K562 (cell line): ENCODE data around the gene PLTP. TPM values are rescaled to one million over a fixed set of nuclear protein-coding genes. Genes with fewer than 3 reads are reported as not detected.

Experiments
- BDP1 ChIP-seq: IDR thresholded peaks from 3 replicates; pipeline ENCODE4 v1.6.1; 2011; ENCODE audit not compliant: insufficient read length, insufficient read depth
- CBX3 ChIP-seq, 2 experiments: IDR thresholded peaks; 1 replicate in 1 of 2; 2 replicates in 1 of 2; pipeline ENCODE4 v1.6.1; 2012; ENCODE audit warnings: inconsistent platforms in 2 of 2, low read length in 2 of 2, borderline replicate concordance in 1 of 2, control low read depth in 1 of 2
- EGR1 ChIP-seq: fragments of 450-650 bp; conservative IDR thresholded peaks from 2 replicates; pipeline ENCODE4 v1.6.1; 2017; ENCODE audit warnings: mild to moderate bottlenecking
- FOSL1 ChIP-seq: fragments of 200-800 bp; sonication (Bioruptor generic); conservative IDR thresholded peaks from 2 replicates; pipeline ENCODE4 v1.6.1; 2016; ENCODE audit warnings: missing genetic modification characterization, missing compliant biosample characterization
- HIVEP1 ChIP-seq: fragments of 250-450 bp; sonication (Bioruptor Pico); IDR thresholded peaks from 2 replicates; pipeline ENCODE4 v1.4.0; 2020; ENCODE audit warnings: mild to moderate bottlenecking
- KLF10 ChIP-seq: fragments of 250-450 bp; sonication (Bioruptor Pico); IDR thresholded peaks from 2 replicates; pipeline ENCODE4 v1.6.1; 2021; ENCODE audit warnings: matching md5 sums
- L3MBTL2 ChIP-seq: fragments of 450-650 bp; IDR thresholded peaks from 2 replicates; pipeline ENCODE4 v1.6.1; 2016; ENCODE audit warnings: mild to moderate bottlenecking, moderate library complexity
- PHF8 ChIP-seq: fragments of 200-600 bp; sonication (generic); IDR thresholded peaks from 2 replicates; pipeline ENCODE4 v1.6.1; 2012; ENCODE audit warnings: mixed run types, mild to moderate bottlenecking, inconsistent platforms, low read length, moderate library complexity, borderline replicate concordance
- PML ChIP-seq: IDR thresholded peaks from 2 replicates; pipeline ENCODE4 v1.6.1; 2012; ENCODE audit warnings: low read length, inconsistent platforms
- RBFOX2 ChIP-seq: fragments of 200-400 bp; formaldehyde crosslinking; IDR thresholded peaks from 2 replicates; pipeline ENCODE4 v1.6.1; 2017; ENCODE audit warnings: low read depth, mild to moderate bottlenecking, low read length, moderate library complexity
- ZBTB12 ChIP-seq: fragments of 250-450 bp; sonication (Bioruptor Pico); IDR thresholded peaks from 2 replicates; pipeline ENCODE4 v1.4.0; 2020
- ZNF23 ChIP-seq: fragments of 250-450 bp; sonication (Bioruptor Pico); IDR thresholded peaks from 2 replicates; pipeline ENCODE4 v1.4.0; 2020; ENCODE audit warnings: mild to moderate bottlenecking
- ZNF274 ChIP-seq: IDR thresholded peaks from 2 replicates; pipeline ENCODE4 v1.6.1; 2011; ENCODE audit warnings: low read depth, mild to moderate bottlenecking, low read length, moderate library complexity, borderline replicate concordance
- ZNF282 ChIP-seq: sonication (generic); formaldehyde crosslinking; IDR thresholded peaks from 2 replicates; pipeline ENCODE4 v1.8.1; 2023; ENCODE audit warnings: missing genetic modification reagents
- ZNF444 ChIP-seq: fragments of 250-450 bp; sonication (Bioruptor Pico); IDR thresholded peaks from 2 replicates; pipeline ENCODE4 v1.4.0; 2020; ENCODE audit warnings: mild to moderate bottlenecking, moderate library complexity
- ZNF57 ChIP-seq: fragments of 450-650 bp; formaldehyde crosslinking; IDR thresholded peaks from 2 replicates; pipeline ENCODE4 v1.4.0; 2020; ENCODE audit warnings: mild to moderate bottlenecking, moderate library complexity
- ZNF655 ChIP-seq: fragments of 250-450 bp; sonication (Bioruptor Pico); IDR thresholded peaks from 2 replicates; pipeline ENCODE4 v1.5.0; 2021
- polyA plus RNA-seq, 8 experiments: library from polyadenylated mRNA; depleted of rRNA in 4 of 8; stranded (reverse) in 5 of 8; unstranded in 3 of 8; fragments of >200 nt; fragmentation: Nextera tagmentation in 2 of 8; fragmentation: Illumina TruSeq in 1 of 8; extraction: Ambion mirVana in 2 of 8; extraction: Trizol in 1 of 8; gene quantifications; 2 replicates each; pipeline versions ENCODE4 v1.2.1 to v1.2.3, GENCODE V29; 2011 to 2014; ENCODE audit warnings: inconsistent platforms in 1 of 8, missing spikeins in 1 of 8
- total RNA-seq, 7 experiments: library from RNA; depleted of rRNA in 6 of 7; stranded (reverse); fragments of >200 nt in 6 of 7; fragmentation: Illumina TruSeq in 2 of 7; extraction: Trizol in 2 of 7; gene quantifications; 2 replicates each; pipeline versions ENCODE4 v1.2.1 to v1.2.3, GENCODE V29; 2011 to 2021; ENCODE audit warnings: low replicate concordance in 1 of 7
- TF ChIP-seq, protein P1 (sequence below): fragments of 450-650 bp; IDR thresholded peaks from 2 replicates; pipeline ENCODE4 v1.7.1; 2018; ENCODE audit warnings: mild to moderate bottlenecking, low read depth; ENCODE audit not compliant: partially characterized antibody
- TF ChIP-seq, protein P2 (sequence below), 2 experiments: fragments of 450-650 bp; conservative IDR thresholded peaks; 2 replicates each; pipeline ENCODE4 v1.6.1; 2017; ENCODE audit warnings: mild to moderate bottlenecking in 2 of 2, moderate library complexity in 2 of 2
- TF ChIP-seq, protein P3 (sequence below): IDR thresholded peaks from 2 replicates; pipeline ENCODE4 v1.6.1; 2012; ENCODE audit warnings: low read depth, low read length, improper control_type of control experiment, borderline replicate concordance

Gene PLTP
- total and polyA plus RNA-seq, 9 of the 15 experiments (the other 6 are each of a cell fraction or from before 2014, with no cell fraction given): 2.8 to 29.3 (median 17.6) TPM

- no peak for TF ChIP-seq BDP1
- peak; percentile 81 for TF ChIP-seq RBFOX2
- peak; percentile 93; the same call in 1 of the 2 replicates for TF ChIP-seq PHF8
- TF ChIP-seq PML: peak; percentile 56; the same call in 1 of the 2 replicates
- TF ChIP-seq ZNF655 (CRISPR knock-in tag): no peak
- no peak for TF ChIP-seq ZNF23 (CRISPR knock-in tag)
- TF ChIP-seq ZNF444 (CRISPR knock-in tag): no peak
- TF ChIP-seq CBX3 (IDR thresholded peaks at IDR 0.05; ENCODE audit: borderline replicate concordance in 1 of 2, low read length in 2 of 2): no peak
- no peak for TF ChIP-seq KLF10 (CRISPR knock-in tag)
- peak; percentile 83 for TF ChIP-seq EGR1
- no peak for TF ChIP-seq ZNF274
- no peak for TF ChIP-seq FOSL1 (tag)
- TF ChIP-seq ZBTB12: peak; percentile 36; the same call in 1 of the 2 replicates
- TF ChIP-seq, protein P1, sequence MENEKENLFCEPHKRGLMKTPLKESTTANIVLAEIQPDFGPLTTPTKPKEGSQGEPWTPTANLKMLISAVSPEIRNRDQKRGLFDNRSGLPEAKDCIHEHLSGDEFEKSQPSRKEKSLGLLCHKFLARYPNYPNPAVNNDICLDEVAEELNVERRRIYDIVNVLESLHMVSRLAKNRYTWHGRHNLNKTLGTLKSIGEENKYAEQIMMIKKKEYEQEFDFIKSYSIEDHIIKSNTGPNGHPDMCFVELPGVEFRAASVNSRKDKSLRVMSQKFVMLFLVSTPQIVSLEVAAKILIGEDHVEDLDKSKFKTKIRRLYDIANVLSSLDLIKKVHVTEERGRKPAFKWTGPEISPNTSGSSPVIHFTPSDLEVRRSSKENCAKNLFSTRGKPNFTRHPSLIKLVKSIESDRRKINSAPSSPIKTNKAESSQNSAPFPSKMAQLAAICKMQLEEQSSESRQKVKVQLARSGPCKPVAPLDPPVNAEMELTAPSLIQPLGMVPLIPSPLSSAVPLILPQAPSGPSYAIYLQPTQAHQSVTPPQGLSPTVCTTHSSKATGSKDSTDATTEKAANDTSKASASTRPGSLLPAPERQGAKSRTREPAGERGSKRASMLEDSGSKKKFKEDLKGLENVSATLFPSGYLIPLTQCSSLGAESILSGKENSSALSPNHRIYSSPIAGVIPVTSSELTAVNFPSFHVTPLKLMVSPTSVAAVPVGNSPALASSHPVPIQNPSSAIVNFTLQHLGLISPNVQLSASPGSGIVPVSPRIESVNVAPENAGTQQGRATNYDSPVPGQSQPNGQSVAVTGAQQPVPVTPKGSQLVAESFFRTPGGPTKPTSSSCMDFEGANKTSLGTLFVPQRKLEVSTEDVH: peak; percentile 90
- TF ChIP-seq L3MBTL2: peak; percentile 63
- 0 out of 2 replicates have a peak, but pooled peaks have one; percentile 35 for TF ChIP-seq ZNF57 (CRISPR knock-in tag)
- TF ChIP-seq, protein P2, sequence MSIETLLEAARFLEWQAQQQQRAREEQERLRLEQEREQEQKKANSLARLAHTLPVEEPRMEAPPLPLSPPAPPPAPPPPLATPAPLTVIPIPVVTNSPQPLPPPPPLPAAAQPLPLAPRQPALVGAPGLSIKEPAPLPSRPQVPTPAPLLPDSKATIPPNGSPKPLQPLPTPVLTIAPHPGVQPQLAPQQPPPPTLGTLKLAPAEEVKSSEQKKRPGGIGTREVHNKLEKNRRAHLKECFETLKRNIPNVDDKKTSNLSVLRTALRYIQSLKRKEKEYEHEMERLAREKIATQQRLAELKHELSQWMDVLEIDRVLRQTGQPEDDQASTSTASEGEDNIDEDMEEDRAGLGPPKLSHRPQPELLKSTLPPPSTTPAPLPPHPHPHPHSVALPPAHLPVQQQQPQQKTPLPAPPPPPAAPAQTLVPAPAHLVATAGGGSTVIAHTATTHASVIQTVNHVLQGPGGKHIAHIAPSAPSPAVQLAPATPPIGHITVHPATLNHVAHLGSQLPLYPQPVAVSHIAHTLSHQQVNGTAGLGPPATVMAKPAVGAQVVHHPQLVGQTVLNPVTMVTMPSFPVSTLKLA (conservative IDR thresholded peaks at IDR 0.05): peak; percentile 53 to 76
- TF ChIP-seq HIVEP1 (CRISPR knock-in tag): no peak
- TF ChIP-seq, protein P3, sequence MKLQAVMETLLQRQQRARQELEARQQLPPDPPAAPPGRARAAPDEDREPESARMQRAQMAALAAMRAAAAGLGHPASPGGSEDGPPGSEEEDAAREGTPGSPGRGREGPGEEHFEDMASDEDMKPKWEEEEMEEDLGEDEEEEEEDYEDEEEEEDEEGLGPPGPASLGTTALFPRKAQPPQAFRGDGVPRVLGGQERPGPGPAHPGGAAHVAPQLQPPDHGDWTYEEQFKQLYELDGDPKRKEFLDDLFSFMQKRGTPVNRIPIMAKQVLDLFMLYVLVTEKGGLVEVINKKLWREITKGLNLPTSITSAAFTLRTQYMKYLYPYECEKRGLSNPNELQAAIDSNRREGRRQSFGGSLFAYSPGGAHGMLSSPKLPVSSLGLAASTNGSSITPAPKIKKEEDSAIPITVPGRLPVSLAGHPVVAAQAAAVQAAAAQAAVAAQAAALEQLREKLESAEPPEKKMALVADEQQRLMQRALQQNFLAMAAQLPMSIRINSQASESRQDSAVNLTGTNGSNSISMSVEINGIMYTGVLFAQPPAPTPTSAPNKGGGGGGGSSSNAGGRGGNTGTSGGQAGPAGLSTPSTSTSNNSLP: peak; percentile 99
- no peak for TF ChIP-seq ZNF282 (CRISPR knock-in tag)
Measured at GRCh38 chr20:45857114-45857881, 54.7 kb downstream of the PLTP start, which contains the start of the genes ACOT8 and ZSWIM3 (continued).
